Keratinocyte (primary cell): ENCODE data around the gene PEX16. TPM values are rescaled to one million over a fixed set of nuclear protein-coding genes. Genes with fewer than 3 reads are reported as not detected.

Source experiments
- DNase-seq: peaks from one replicate; pipeline ENCODE4 v3.0.0-alpha.2; 2011; ENCODE audit warnings: low read depth, missing footprints, low spot score
- FAIRE-seq: peaks from 2 replicates; lab custom pipeline; 2011; peaks lifted over from hg19 to GRCh38; lab: Jason Lieb, UNC
- H2AFZ ChIP-seq: 2 replicates; pipeline ENCODE4 v1.6.0; 2012; ENCODE audit warnings: low read length, control low read depth, inconsistent platforms; ENCODE audit not compliant: control insufficient read depth
- H3K27ac ChIP-seq: 2 replicates; pipeline ENCODE4 v1.5.1; 2011; ENCODE audit warnings: low read length; ENCODE audit not compliant: control insufficient read depth, insufficient read depth
- H3K27me3 ChIP-seq: 3 replicates; pipeline ENCODE4 v1.6.0; 2011; ENCODE audit warnings: low read length; ENCODE audit not compliant: control insufficient read depth, insufficient read depth; ENCODE audit errors: extremely low read depth
- H3K36me3 ChIP-seq, 2 experiments: 2 replicates in 1 of 2; 3 replicates in 1 of 2; pipeline ENCODE4 v1.5.1; 2011; ENCODE audit warnings: low read length in 2 of 2, mild to moderate bottlenecking in 1 of 2; ENCODE audit not compliant: control insufficient read depth in 2 of 2, insufficient read depth in 2 of 2; ENCODE audit errors: extremely low read depth in 1 of 2
- H3K4me1 ChIP-seq: 3 replicates; pipeline ENCODE4 v1.5.1; 2011; ENCODE audit warnings: low read length; ENCODE audit not compliant: control insufficient read depth, insufficient read depth; ENCODE audit errors: extremely low read depth
- H3K4me2 ChIP-seq: 3 replicates; pipeline ENCODE4 v1.6.0; 2011; ENCODE audit warnings: low read depth, low read length; ENCODE audit not compliant: control insufficient read depth, insufficient read depth; ENCODE audit errors: extremely low read depth
- H3K4me3 ChIP-seq, 3 experiments: fragments of 200-600 bp in 1 of 3; sonication (generic) in 1 of 3; 2 replicates in 2 of 3; 3 replicates in 1 of 3; pipeline ENCODE4 v1.5.1; 2011 to 2016; ENCODE audit warnings: low read length in 3 of 3, mild to moderate bottlenecking in 3 of 3, control low read depth in 2 of 3, inconsistent platforms in 1 of 3, low read depth in 1 of 3, mixed read lengths in 1 of 3, mixed run types in 1 of 3, moderate library complexity in 1 of 3; ENCODE audit not compliant: control insufficient read depth in 2 of 3, insufficient read depth in 2 of 3; ENCODE audit errors: extremely low read depth in 1 of 3
- H3K79me2 ChIP-seq: 2 replicates; pipeline ENCODE4 v1.6.0; 2012; ENCODE audit warnings: low read length; ENCODE audit not compliant: control insufficient read depth, insufficient read depth
- H3K9ac ChIP-seq: 3 replicates; pipeline ENCODE4 v1.6.0; 2011; ENCODE audit warnings: low read length; ENCODE audit not compliant: control insufficient read depth, insufficient read depth; ENCODE audit errors: extremely low read depth
- H3K9me1 ChIP-seq: 3 replicates; pipeline ENCODE4 v1.6.0; 2011; ENCODE audit warnings: low read length; ENCODE audit not compliant: control insufficient read depth, insufficient read depth; ENCODE audit errors: extremely low read depth
- H3K9me3 ChIP-seq: 2 replicates; pipeline ENCODE4 v1.5.1; 2012; ENCODE audit warnings: low read depth, low read length; ENCODE audit not compliant: control insufficient read depth
- H4K20me1 ChIP-seq: 3 replicates; pipeline ENCODE4 v1.6.0; 2011; ENCODE audit warnings: low read length; ENCODE audit not compliant: control insufficient read depth, insufficient read depth; ENCODE audit errors: extremely low read depth
- EZH2 ChIP-seq: IDR thresholded peaks from one replicate; pipeline ENCODE4 v1.6.1; 2012; ENCODE audit warnings: inconsistent platforms, mild to moderate bottlenecking, low read length, moderate library complexity
- dilution Hi-C: fragments of 300-500 bp; cut with MboI; formaldehyde crosslinking; loops from one replicate; pipeline ENCODE4 v1.7.0; 2020; ENCODE audit warnings: low sequenced_read_pairs; ENCODE audit not compliant: extremely low pct_ligation_motif_present
- polyA plus RNA-seq, 5 experiments: library from polyadenylated mRNA; depleted of rRNA in 3 of 5; stranded (reverse) in 3 of 5; stranded (forward) in 1 of 5; unstranded in 1 of 5; fragments of >200 nt; gene quantifications; 1 replicate in 1 of 5; 2 replicates in 3 of 5; 3 replicates in 1 of 5; pipeline versions ENCODE4 v1.2.1 to v1.2.3, GENCODE V29; 2011 to 2012; ENCODE audit warnings: missing spikeins in 2 of 5, low read depth in 1 of 5, low replicate concordance in 1 of 5
- TF ChIP-seq, protein P1 (sequence below), 3 experiments: IDR thresholded peaks in 1 of 3; conservative IDR thresholded peaks in 1 of 3; optimal IDR thresholded peaks in 1 of 3; 2 replicates in 2 of 3; 3 replicates in 1 of 3; pipeline versions ENCODE3 to v1.5.1; 2011; ENCODE audit warnings: low read length in 3 of 3, mild to moderate bottlenecking in 3 of 3, moderate library complexity in 2 of 3, control low read depth in 1 of 3, inconsistent platforms in 1 of 3; ENCODE audit not compliant: insufficient read depth in 2 of 3; ENCODE audit errors: extremely low read depth in 1 of 3

PEX16 gene
- polyA plus RNA-seq, 1 donor (not counting 4 experiments of a cell fraction or from before 2014, with no cell fraction given), result 16.7 TPM

DNA sequence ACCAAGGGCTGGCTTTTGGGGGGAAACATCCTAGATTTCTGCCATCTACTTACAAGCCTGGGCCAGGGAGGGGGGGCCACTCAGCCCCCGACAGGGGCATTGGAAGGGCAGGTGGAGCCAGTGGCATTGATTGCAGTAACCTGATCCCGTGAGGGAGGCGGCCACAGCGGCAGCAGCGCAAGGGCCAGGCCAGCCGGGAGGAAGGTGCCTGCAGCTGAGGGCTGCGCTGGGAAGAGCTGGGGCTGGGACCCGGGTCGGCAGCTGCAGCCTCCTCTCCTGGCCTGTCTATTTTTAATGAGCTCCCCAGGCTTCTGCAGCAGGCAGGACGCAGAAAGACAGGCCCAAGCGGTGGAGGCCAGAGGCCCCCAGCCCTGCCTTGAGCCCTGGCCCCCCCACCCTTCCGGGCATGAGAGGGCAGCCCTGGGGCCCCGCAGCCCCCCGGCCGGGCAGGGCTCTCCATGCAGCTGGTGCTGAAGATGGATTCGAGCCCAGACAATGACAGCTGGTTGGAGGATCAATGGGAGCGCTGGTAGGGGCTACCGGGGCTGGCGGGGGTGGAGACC lies 21.2 kb downstream of the PEX16 start:
- FAIRE-seq, result no peak
- peaks cover 33% of the 10 kb centered on the region for H3K27me3 ChIP-seq

DNA sequence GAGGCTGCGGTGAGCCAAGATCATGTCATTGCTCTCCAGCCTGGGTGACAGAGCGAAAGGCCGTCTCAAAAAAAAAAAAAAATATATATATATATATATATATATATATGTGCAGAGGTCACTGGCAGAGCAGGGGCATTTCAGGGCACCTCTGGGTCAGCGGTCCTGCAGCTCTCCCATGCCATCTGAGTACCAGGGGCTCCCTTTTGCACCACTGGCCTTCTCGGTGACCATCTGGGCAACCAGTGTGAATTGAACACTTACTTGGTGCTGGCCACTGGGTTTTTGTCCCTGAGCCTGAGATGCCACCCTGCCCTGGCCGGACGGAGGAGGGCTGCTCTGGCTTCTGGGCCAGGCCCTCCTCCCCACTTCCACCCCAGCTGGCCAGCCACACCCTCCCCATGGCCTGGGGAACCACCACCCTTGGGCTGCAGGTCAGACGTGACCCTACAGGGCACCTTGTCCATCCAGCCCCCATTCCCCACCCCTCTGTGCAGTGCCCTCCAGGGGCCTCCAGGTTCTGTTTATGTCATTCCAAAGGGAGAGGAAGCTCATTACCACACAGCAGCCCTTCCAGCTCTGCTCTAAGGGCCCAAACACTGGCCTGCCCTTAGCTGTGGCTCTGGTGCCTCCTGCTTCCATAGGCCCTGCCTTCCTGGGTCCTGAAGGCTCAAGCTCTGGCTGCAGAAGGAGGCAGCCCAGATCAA lies 22.0 kb downstream of the PEX16 start:
- no peak for DNase-seq
- Histone ChIP-seq H3K27ac (no peak overlapping the region), H3K4me2 (no peak overlapping the region), H4K20me1 (no peaks in the 10 kb centered on the region), H3K9me1 (no peaks in the 10 kb centered on the region), H3K36me3 (no peaks in the 10 kb centered on the region), H3K79me2 (no peaks in the 10 kb centered on the region), H3K4me3 (no peak overlapping the region), H3K9me3 (no peaks in the 10 kb centered on the region), H3K9ac (no peak overlapping the region), H2AFZ (no peak overlapping the region), H3K27me3 (peaks cover 25% of the 10 kb centered on the region), H3K4me1 (peaks cover 7% of the 10 kb centered on the region)
- dilution Hi-C loops, result no loop called here
- TF ChIP-seq, protein P1, sequence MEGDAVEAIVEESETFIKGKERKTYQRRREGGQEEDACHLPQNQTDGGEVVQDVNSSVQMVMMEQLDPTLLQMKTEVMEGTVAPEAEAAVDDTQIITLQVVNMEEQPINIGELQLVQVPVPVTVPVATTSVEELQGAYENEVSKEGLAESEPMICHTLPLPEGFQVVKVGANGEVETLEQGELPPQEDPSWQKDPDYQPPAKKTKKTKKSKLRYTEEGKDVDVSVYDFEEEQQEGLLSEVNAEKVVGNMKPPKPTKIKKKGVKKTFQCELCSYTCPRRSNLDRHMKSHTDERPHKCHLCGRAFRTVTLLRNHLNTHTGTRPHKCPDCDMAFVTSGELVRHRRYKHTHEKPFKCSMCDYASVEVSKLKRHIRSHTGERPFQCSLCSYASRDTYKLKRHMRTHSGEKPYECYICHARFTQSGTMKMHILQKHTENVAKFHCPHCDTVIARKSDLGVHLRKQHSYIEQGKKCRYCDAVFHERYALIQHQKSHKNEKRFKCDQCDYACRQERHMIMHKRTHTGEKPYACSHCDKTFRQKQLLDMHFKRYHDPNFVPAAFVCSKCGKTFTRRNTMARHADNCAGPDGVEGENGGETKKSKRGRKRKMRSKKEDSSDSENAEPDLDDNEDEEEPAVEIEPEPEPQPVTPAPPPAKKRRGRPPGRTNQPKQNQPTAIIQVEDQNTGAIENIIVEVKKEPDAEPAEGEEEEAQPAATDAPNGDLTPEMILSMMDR (optimal IDR thresholded peaks at IDR 0.05 in 1 of 3, IDR thresholded peaks at IDR 0.05 in 1 of 3, conservative IDR thresholded peaks at IDR 0.05 in 1 of 3; ENCODE audit: extremely low read depth in 1 of 3, insufficient read depth in 2 of 3, low read length in 3 of 3), result no peak
- no peak for TF ChIP-seq EZH2
- no peak for FAIRE-seq

More for the DNA sequence above, 21.2 kb downstream of the PEX16 start:
- Histone ChIP-seq H3K9ac (no peak overlapping the region), H4K20me1 (no peaks in the 10 kb centered on the region), H3K9me1 (no peaks in the 10 kb centered on the region), H3K79me2 (no peaks in the 10 kb centered on the region), H3K4me1 (peaks cover 7% of the 10 kb centered on the region), H3K27ac (no peak overlapping the region), H3K36me3 (no peaks in the 10 kb centered on the region), H3K4me3 (no peak overlapping the region), H3K9me3 (no peaks in the 10 kb centered on the region), H3K4me2 (no peak overlapping the region), H2AFZ (no peak overlapping the region)
- dilution Hi-C loops, result no loop called here
- no peak for DNase-seq
- TF ChIP-seq, protein P1 (optimal IDR thresholded peaks at IDR 0.05 in 1 of 3, IDR thresholded peaks at IDR 0.05 in 1 of 3, conservative IDR thresholded peaks at IDR 0.05 in 1 of 3; ENCODE audit: extremely low read depth in 1 of 3, insufficient read depth in 2 of 3, low read length in 3 of 3), result no peak
- TF ChIP-seq EZH2, result no peak
